Measurements from ENCODE around the gene PFKP.
"Not testable (repeated sequence)": the region's sequence is repeated elsewhere in the genome, so short reads cannot be mapped to it uniquely, and the experiment has no call there.

The PFKP gene

DNA sequence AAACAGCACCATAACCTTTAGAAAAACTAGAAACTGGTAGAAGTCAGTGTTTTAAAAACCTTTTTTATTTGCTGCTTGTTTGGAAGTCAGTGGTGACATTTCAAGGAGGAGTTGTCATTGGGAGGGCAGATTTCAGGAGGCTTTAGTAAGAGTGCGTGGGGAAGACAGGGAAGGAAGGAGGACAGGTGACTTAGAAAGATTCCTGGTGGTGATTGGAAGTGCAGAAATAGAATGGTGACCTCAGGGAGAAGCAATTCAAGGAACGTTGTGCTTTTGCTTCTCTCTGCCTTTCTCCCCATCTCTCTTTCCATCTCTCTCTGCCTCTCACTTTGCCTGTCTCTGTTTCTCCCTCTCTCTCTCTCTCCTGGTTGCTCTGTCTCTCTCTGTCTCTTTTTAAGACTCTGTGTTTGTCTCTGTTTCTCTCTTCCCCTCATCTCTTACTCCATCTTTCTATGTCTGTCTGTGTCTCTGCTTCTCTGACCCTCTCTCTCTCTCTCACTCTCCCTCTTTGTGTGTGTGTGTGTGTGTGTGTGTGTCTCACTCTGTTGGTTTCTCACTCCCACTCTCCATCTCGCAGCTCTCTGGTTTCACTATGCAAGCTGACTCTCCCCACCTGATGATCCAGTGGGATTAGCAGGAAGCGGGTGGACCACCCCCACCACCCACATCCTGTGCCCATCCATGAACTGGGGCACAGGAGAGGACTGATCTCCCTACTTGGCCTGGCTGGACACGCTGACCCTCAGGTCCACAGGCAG is 10.9 kb upstream of the PFKP start:
- FAIRE-seq (no peak), DNase-seq (ENCODE audit: insufficient read length, low spot score) (no peak)
- TF ChIP-seq POU2F2 (IDR thresholded peaks at IDR 0.05; ENCODE audit: low read depth, low read length) (no peak), SPI1 (IDR thresholded peaks at IDR 0.05; ENCODE audit: low read depth, low read length) (no peak), PAX5 (IDR thresholded peaks at IDR 0.05; ENCODE audit: insufficient read depth, low read length, severe bottlenecking) (no peak), POLR2AphosphoS5 (IDR thresholded peaks at IDR 0.05; ENCODE audit: low read depth, low read length) (no peak)

DNA sequence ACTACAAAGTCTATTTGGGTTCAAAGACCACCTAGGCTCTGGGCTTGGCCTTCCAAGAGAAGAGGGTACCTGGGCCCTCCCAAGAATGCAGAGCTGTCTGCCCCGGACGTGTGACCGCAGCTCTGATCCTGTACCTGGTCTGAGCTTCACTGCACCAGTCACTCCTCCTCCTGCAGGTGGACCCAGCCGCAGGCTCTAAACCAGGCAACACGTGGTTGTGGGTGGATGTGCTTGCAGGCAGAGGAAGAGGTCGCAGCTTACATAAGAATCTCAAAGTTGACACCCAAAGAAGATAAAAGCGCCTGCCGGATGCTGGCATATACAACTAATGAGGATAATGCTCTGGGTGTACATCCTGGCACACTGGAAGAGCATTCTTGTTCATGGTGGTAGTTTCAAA is 9.4 kb upstream of the PFKP start:
- DNase-seq (ENCODE audit: insufficient read length, low spot score), result no peak
- no peak for TF ChIP-seq PAX5 (IDR thresholded peaks at IDR 0.05; ENCODE audit: insufficient read depth, low read length, severe bottlenecking)
- TF ChIP-seq POLR2AphosphoS5 (IDR thresholded peaks at IDR 0.05; ENCODE audit: low read depth, low read length), result no peak
- TF ChIP-seq SPI1 (IDR thresholded peaks at IDR 0.05; ENCODE audit: low read depth, low read length), result no peak
- TF ChIP-seq POLR2A (IDR thresholded peaks at IDR 0.05; ENCODE audit: low read depth, low read length), result no peak
- TF ChIP-seq TAF1 (IDR thresholded peaks at IDR 0.05; ENCODE audit: low read depth, low read length), result no peak
- no peak for TF ChIP-seq POU2F2 (IDR thresholded peaks at IDR 0.05; ENCODE audit: low read depth, low read length)
- FAIRE-seq, result no peak

DNA sequence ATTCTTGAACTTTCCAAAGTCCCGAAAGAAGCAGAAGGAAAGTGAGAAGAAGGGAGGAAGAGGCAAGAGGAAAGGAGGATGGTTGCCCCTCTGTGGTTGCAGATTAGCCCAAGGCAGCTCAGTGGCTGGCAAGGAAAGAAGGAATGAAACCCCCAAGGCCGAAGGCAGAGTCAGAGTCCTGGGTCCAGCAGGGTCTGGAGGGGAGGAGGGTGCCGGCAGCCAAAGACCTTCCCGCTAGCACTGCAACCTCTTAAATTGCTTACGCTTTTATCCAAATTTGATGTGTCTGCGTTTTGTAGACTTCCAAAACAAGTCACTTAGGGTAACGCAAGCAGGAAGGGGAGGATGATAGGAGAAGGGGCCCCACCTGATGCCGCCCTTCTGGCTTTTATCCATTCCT is 7.4 kb upstream of the PFKP start:
- DNase-seq (ENCODE audit: insufficient read length, low spot score) (no peak), FAIRE-seq (no peak)
- TF ChIP-seq POLR2A (IDR thresholded peaks at IDR 0.05; ENCODE audit: low read depth, low read length) (no peak), POLR2AphosphoS5 (IDR thresholded peaks at IDR 0.05; ENCODE audit: low read depth, low read length) (no peak)

DNA sequence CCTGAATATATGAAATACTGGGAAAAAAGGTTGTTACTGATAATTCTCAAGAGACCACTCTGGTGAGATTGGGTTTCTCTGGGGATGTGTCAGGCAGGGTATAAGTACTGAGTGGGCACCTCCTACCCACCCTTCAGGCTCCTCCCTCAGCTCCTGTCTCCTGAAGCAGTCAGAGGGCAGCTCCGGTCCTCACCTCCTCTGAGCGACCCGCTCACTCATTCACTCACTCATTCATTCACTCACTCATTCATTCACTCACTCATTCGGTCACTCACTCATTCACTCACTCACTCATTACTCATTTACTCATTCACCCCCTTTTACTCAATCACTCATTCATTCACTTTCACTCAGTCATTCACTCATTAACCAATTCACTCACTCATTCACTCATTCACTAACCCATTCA is 6.9 kb upstream of the PFKP start:
- TF ChIP-seq TAF1 (IDR thresholded peaks at IDR 0.05; ENCODE audit: low read depth, low read length), result no peak
- no peak for TF ChIP-seq POLR2AphosphoS5 (IDR thresholded peaks at IDR 0.05; ENCODE audit: low read depth, low read length)
- no peak for TF ChIP-seq SPI1 (IDR thresholded peaks at IDR 0.05; ENCODE audit: low read depth, low read length)
- TF ChIP-seq PAX5 (IDR thresholded peaks at IDR 0.05; ENCODE audit: insufficient read depth, low read length, severe bottlenecking), result no peak
- TF ChIP-seq POU2F2 (IDR thresholded peaks at IDR 0.05; ENCODE audit: low read depth, low read length), result no peak
- no peak for TF ChIP-seq POLR2A (IDR thresholded peaks at IDR 0.05; ENCODE audit: low read depth, low read length)
- FAIRE-seq (no peak), DNase-seq (ENCODE audit: insufficient read length, low spot score) (no peak)

DNA sequence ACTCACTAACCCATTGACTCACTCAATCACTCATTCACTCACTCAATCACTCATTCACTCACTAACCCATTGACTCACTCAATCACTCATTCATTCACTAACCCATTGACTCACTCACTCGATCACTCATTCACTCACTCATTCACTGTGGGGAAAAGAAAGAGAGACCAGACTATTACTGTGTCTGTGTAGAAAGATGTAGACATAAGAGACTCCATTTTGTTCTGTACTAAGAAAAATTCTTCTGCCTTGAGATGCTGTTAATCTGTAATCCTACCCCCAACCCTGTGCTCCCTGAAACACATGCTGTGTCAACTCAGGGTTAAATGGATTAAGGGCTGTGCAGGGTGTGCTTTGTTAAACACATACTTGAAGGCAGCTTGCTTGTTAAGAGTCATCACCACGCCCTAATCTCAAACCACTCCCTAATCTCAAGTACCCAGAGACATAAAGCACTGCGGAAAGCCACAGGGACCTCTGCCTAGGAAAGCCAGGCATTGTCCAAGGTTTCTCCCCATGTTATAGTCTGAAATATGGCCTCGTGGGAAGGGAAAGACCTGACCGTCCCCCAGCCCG is 5.9 kb upstream of the PFKP start:
- DNase-seq (ENCODE audit: insufficient read length, low spot score); FAIRE-seq: not testable (repeated sequence)

DNA sequence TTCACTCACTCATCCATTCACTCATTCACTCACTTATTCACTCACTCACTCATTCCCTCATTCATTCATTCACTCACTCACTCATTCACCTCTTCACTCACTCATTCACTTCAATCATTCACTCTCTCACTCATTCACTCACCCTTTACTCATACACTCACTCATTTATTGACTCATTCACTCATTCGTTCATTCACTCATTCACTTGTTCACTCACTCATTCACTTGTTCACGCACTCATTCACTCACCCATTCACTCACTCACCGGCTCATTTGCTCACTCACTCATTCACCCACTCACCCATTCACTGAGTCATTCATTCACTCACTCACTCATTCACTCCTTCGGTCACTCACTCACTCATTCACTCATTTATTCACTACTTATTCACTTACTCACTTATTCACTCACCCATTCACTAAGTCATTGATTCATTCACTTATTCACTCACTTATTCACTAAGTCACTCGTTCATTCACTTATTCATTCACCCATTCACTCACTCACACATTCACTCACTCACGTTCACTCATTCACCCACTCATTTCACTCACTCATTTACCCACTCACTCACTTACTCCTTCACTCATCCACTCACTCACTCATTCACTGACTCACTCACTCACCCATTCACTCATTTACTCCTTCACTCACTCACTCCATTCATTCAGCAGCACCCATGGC is 4.7 kb upstream of the PFKP start:
- no peak for TF ChIP-seq SPI1 (IDR thresholded peaks at IDR 0.05; ENCODE audit: low read depth, low read length)
- TF ChIP-seq PAX5 (IDR thresholded peaks at IDR 0.05; ENCODE audit: insufficient read depth, low read length, severe bottlenecking), result no peak
- TF ChIP-seq TAF1 (IDR thresholded peaks at IDR 0.05; ENCODE audit: low read depth, low read length), result no peak
- TF ChIP-seq POLR2AphosphoS5 (IDR thresholded peaks at IDR 0.05; ENCODE audit: low read depth, low read length), result no peak
- no peak for TF ChIP-seq POLR2A (IDR thresholded peaks at IDR 0.05; ENCODE audit: low read depth, low read length)
- no peak for TF ChIP-seq POU2F2 (IDR thresholded peaks at IDR 0.05; ENCODE audit: low read depth, low read length)
- no peak for FAIRE-seq
- no peak for DNase-seq (ENCODE audit: insufficient read length, low spot score)

DNA sequence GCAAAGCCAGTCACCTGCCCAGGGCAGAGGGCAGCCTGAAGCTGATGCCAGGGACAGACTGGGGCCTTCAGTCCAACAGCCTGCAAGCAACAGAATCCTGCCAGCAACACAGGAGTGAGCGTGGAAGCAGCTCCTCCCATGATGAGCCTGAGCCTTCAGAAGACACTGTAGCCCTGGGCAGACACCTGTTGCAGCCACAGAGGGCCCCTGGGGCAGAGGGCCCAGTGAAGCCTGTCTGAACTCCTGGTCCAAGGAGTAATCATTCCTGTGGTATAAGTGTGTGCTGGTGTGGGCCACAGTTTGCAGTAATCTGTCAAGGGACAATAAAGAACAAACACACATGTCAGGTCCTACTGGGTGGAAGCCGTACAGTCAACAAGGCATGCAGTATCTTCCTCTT is 2.9 kb upstream of the PFKP start:
- DNase-seq (ENCODE audit: insufficient read length, low spot score) (no peak), FAIRE-seq (no peak)
- TF ChIP-seq PAX5 (IDR thresholded peaks at IDR 0.05; ENCODE audit: insufficient read depth, low read length, severe bottlenecking) (no peak), TAF1 (IDR thresholded peaks at IDR 0.05; ENCODE audit: low read depth, low read length) (no peak), SPI1 (IDR thresholded peaks at IDR 0.05; ENCODE audit: low read depth, low read length) (no peak), POLR2AphosphoS5 (IDR thresholded peaks at IDR 0.05; ENCODE audit: low read depth, low read length) (no peak), POU2F2 (IDR thresholded peaks at IDR 0.05; ENCODE audit: low read depth, low read length) (no peak), POLR2A (IDR thresholded peaks at IDR 0.05; ENCODE audit: low read depth, low read length) (no peak)

DNA sequence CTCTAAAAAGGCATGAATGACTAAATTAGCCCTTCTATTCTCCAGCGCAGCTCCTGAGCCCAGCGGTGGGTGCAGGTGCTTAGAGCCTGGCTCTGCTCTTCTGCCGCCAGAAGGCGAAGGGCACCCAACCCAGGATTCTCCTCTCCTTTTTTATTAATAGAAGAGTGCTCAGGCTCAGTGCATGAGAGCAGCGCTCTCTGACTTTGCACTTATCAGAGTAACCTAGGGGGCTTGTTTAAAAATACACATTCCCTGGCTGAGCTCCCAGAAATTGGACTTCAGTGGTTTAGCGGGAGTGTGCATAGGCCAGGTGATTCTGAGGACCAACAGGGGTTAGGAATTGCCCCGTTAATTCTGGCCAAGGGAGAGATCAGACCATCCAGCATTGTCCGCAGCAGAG is 1.7 kb upstream of the PFKP start:
- TF ChIP-seq POLR2AphosphoS5 (IDR thresholded peaks at IDR 0.05; ENCODE audit: low read depth, low read length) (no peak), SPI1 (IDR thresholded peaks at IDR 0.05; ENCODE audit: low read depth, low read length) (no peak), TAF1 (IDR thresholded peaks at IDR 0.05; ENCODE audit: low read depth, low read length) (no peak), POLR2A (IDR thresholded peaks at IDR 0.05; ENCODE audit: low read depth, low read length) (no peak), POU2F2 (IDR thresholded peaks at IDR 0.05; ENCODE audit: low read depth, low read length) (no peak), PAX5 (IDR thresholded peaks at IDR 0.05; ENCODE audit: insufficient read depth, low read length, severe bottlenecking) (no peak)
- no peak for DNase-seq (ENCODE audit: insufficient read length, low spot score)
- FAIRE-seq, result no peak

DNA sequence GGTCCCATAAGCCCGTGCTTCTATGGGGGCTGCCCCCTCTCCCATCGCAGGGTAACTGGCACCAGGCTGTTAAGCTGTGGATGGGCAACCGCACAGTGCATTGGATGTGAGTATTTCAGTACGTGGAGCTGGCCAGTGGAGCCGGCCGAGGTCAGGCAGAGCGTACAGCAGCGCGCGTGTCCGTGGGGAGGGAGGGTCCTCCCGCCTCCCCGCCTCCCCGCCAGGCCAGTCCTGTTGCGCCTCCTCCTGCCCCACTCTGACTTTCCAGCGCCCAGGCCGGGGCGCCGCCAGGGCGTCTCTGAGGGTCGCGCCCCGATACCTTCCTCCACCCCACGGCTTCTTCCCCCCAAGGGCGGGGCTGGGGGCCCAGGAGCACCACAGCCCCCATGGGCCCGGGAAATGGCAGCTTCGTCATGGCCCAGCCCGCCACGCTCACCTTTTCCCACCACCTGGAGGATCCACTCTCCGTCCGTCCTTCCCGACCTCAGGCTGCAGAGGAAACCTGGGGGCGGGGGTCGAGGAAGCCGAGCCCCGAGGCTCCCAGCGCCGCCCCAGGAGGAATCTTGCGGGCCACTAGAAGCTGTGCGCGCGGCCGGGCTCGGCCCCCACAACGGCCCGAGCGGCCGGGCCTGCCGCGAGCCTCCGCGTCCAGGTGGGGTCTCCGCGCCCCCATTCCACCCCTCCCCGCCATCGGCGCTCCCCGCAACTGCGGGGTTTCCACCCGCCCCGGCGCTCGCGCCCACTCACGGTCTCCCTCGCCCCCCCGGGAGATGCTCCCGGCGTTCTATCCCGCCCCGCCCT is 831 bp upstream of the PFKP start:
- FAIRE-seq, result no peak
- no peak for DNase-seq (ENCODE audit: insufficient read length, low spot score)
- TF ChIP-seq POLR2A (IDR thresholded peaks at IDR 0.05; ENCODE audit: low read depth, low read length), result no peak
- TF ChIP-seq SPI1 (IDR thresholded peaks at IDR 0.05; ENCODE audit: low read depth, low read length), result no peak
- TF ChIP-seq PAX5 (IDR thresholded peaks at IDR 0.05; ENCODE audit: insufficient read depth, low read length, severe bottlenecking), result no peak
- TF ChIP-seq POLR2AphosphoS5 (IDR thresholded peaks at IDR 0.05; ENCODE audit: low read depth, low read length), result no peak
- no peak for TF ChIP-seq POU2F2 (IDR thresholded peaks at IDR 0.05; ENCODE audit: low read depth, low read length)
- TF ChIP-seq TAF1 (IDR thresholded peaks at IDR 0.05; ENCODE audit: low read depth, low read length), result no peak

Measured in GM12891 (cell line).